Measurements from ENCODE around the gene ADCY1.

Gene ADCY1

DNA sequence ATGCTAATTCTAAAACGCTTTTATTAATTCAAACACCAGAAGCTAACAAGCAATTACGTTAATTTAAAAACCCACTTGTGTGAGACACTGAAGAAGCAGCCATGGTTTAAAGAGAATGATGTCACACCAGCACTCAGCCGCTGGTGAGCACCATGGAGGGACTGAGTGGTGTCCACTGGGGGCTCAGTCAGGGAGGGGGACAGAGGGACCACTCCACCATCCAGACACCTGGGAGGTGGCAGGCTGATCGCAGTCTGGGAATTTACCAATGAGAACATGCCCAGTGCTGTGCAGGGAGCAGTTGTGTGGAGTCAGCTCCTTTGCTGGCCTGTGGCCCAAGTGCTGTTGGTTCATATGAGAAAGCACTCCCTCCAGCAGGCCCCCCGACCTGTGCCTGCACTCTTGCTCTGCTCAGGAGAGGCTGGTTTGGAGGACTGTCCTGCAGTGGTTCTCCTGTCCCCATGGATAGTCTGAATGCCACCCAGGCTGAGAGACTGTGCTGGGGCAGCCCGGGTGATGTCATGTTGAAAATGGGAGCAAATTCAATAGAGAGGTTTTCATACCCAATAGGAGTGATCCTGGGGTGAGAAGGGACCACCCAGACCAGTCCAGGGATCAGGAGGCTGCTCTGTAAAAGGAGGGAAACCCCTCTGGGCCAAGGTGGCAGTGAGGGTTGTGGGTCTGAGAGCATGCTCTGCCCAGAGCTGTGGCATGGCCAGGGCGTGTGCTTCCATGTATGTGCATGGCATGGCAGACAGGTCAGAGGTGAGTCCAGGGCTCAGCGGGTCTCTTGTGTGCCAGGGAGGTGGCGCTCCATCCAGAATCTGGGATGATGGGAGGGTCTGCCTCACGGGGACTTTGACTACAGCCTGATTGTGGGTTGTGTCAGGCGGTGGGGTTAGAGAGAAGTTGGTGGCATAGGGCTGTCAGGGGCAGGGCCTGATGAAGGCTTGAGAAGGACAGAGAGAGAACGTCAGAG lies 12.7 kb downstream of the ADCY1 start:
- H2AFZ ChIP-seq (ENCODE audit: low read length), result no peak overlapping the region
- no peaks in the 10 kb centered on the region for H3K9me3 ChIP-seq (ENCODE audit: insufficient read depth, low read depth, low read length)
- no peaks in the 10 kb centered on the region for H3K36me3 ChIP-seq (ENCODE audit: insufficient read depth, low read length)
- H4K20me1 ChIP-seq (ENCODE audit: insufficient read depth, low read length, poor library complexity, severe bottlenecking), result no peaks in the 10 kb centered on the region
- TF ChIP-seq EZH2phosphoT487 (IDR thresholded peaks at IDR 0.05; ENCODE audit: borderline replicate concordance), result no peak
- TF ChIP-seq, protein P1, sequence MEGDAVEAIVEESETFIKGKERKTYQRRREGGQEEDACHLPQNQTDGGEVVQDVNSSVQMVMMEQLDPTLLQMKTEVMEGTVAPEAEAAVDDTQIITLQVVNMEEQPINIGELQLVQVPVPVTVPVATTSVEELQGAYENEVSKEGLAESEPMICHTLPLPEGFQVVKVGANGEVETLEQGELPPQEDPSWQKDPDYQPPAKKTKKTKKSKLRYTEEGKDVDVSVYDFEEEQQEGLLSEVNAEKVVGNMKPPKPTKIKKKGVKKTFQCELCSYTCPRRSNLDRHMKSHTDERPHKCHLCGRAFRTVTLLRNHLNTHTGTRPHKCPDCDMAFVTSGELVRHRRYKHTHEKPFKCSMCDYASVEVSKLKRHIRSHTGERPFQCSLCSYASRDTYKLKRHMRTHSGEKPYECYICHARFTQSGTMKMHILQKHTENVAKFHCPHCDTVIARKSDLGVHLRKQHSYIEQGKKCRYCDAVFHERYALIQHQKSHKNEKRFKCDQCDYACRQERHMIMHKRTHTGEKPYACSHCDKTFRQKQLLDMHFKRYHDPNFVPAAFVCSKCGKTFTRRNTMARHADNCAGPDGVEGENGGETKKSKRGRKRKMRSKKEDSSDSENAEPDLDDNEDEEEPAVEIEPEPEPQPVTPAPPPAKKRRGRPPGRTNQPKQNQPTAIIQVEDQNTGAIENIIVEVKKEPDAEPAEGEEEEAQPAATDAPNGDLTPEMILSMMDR (conservative IDR thresholded peaks at IDR 0.05; ENCODE audit: low read length), result no peak
- no peaks in the 10 kb centered on the region for H3K9me2 ChIP-seq (replicated peaks; ENCODE audit: low read depth, low read length)
- no peaks in the 10 kb centered on the region for H3F3A ChIP-seq (ENCODE audit: low read depth)
- no peaks in the 10 kb centered on the region for H3K4me1 ChIP-seq (ENCODE audit: insufficient read depth, low read length, poor library complexity, severe bottlenecking)
- no peak overlapping the region for H3K9ac ChIP-seq (ENCODE audit: low read depth, low read length, poor library complexity, severe bottlenecking)
- H3K4me3 ChIP-seq (ENCODE audit: low read length, poor library complexity, severe bottlenecking), result no peak overlapping the region
- H3K27me3 ChIP-seq (ENCODE audit: insufficient read depth, low read length, poor library complexity, severe bottlenecking), result no peaks in the 10 kb centered on the region
- H3K79me2 ChIP-seq (ENCODE audit: insufficient read depth, low read length), result no peaks in the 10 kb centered on the region
- H3K4me2 ChIP-seq (ENCODE audit: low read depth, low read length, poor library complexity, severe bottlenecking), result no peak overlapping the region

GRCh38 chr7:45588466-45588865 lies 14.3 kb downstream of the ADCY1 start:
- Histone ChIP-seq H3K9ac (ENCODE audit: low read depth, low read length, poor library complexity, severe bottlenecking) (no peak overlapping the region), H3F3A (ENCODE audit: low read depth) (no peaks in the 10 kb centered on the region), H3K4me2 (ENCODE audit: low read depth, low read length, poor library complexity, severe bottlenecking) (no peak overlapping the region), H3K9me2 (replicated peaks; ENCODE audit: low read depth, low read length) (no peaks in the 10 kb centered on the region), H3K27me3 (ENCODE audit: insufficient read depth, low read length, poor library complexity, severe bottlenecking) (no peaks in the 10 kb centered on the region), H3K4me3 (ENCODE audit: low read length, poor library complexity, severe bottlenecking) (no peak overlapping the region), H3K36me3 (ENCODE audit: insufficient read depth, low read length) (no peaks in the 10 kb centered on the region), H4K20me1 (ENCODE audit: insufficient read depth, low read length, poor library complexity, severe bottlenecking) (no peaks in the 10 kb centered on the region), H3K79me2 (ENCODE audit: insufficient read depth, low read length) (no peaks in the 10 kb centered on the region), H2AFZ (ENCODE audit: low read length) (no peak overlapping the region), H3K9me3 (ENCODE audit: insufficient read depth, low read depth, low read length) (no peaks in the 10 kb centered on the region), H3K4me1 (ENCODE audit: insufficient read depth, low read length, poor library complexity, severe bottlenecking) (no peaks in the 10 kb centered on the region)
- no peak for TF ChIP-seq EZH2phosphoT487 (IDR thresholded peaks at IDR 0.05; ENCODE audit: borderline replicate concordance)
- TF ChIP-seq, protein P1 (conservative IDR thresholded peaks at IDR 0.05; ENCODE audit: low read length), result no peak

DNA sequence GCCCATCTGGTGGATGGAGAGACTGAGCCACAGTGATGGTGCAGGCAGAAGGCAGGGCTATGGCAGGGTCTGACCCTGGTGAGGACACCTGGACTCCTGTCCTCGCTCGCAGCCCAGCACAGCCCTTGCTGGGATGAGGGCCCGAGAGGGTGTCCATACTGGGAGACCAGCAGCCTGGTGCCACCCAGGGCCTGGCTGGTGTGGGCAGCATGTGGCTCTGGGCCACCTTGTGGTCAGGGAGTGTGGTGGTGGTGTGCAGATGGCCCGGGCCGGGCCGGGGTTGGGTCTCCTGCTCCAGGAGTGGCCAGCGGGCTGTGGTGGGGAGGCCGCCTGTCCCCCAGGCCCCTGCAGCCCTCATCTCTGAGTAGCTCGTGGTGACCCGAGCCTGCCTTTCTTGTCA lies 14.9 kb downstream of the ADCY1 start:
- H3K79me2 ChIP-seq (ENCODE audit: insufficient read depth, low read length), result no peaks in the 10 kb centered on the region

More for the DNA sequence above, 14.9 kb downstream of the ADCY1 start:
- Histone ChIP-seq H3K9me2 (replicated peaks; ENCODE audit: low read depth, low read length) (no peaks in the 10 kb centered on the region), H3K27me3 (ENCODE audit: insufficient read depth, low read length, poor library complexity, severe bottlenecking) (no peaks in the 10 kb centered on the region), H3K4me2 (ENCODE audit: low read depth, low read length, poor library complexity, severe bottlenecking) (no peak overlapping the region), H3K9me3 (ENCODE audit: insufficient read depth, low read depth, low read length) (no peaks in the 10 kb centered on the region), H3F3A (ENCODE audit: low read depth) (no peaks in the 10 kb centered on the region), H3K4me3 (ENCODE audit: low read length, poor library complexity, severe bottlenecking) (no peak overlapping the region), H3K36me3 (ENCODE audit: insufficient read depth, low read length) (no peaks in the 10 kb centered on the region), H3K9ac (ENCODE audit: low read depth, low read length, poor library complexity, severe bottlenecking) (no peak overlapping the region), H3K4me1 (ENCODE audit: insufficient read depth, low read length, poor library complexity, severe bottlenecking) (no peaks in the 10 kb centered on the region), H4K20me1 (ENCODE audit: insufficient read depth, low read length, poor library complexity, severe bottlenecking) (no peaks in the 10 kb centered on the region), H2AFZ (ENCODE audit: low read length) (no peak overlapping the region)
- TF ChIP-seq, protein P1 (conservative IDR thresholded peaks at IDR 0.05; ENCODE audit: low read length), result no peak
- TF ChIP-seq EZH2phosphoT487 (IDR thresholded peaks at IDR 0.05; ENCODE audit: borderline replicate concordance), result no peak

All from Loucy (cell line).